GM12801 (cell line): Measurements from ENCODE around the gene TLR3.

Experiments
- CTCF ChIP-seq: IDR thresholded peaks from one replicate; pipeline ENCODE4 v1.5.1; 2011; ENCODE audit warnings: control low read depth; ENCODE audit not compliant: insufficient read length; ENCODE audit errors: extremely low read depth

Gene TLR3

GRCh38 chr4:186068581-186069348, at the start of gene TLR3:
Gene TLR3, plus strand, starts transcription at chr4:186069156. Its CDS starts 7,464 bp downstream, at chr4:186076620.
- TF ChIP-seq CTCF, result no peak

GRCh38 chr4:186019269-186019668, 49.7 kb upstream of the TLR3 start:
- TF ChIP-seq CTCF, result no peak

DNA sequence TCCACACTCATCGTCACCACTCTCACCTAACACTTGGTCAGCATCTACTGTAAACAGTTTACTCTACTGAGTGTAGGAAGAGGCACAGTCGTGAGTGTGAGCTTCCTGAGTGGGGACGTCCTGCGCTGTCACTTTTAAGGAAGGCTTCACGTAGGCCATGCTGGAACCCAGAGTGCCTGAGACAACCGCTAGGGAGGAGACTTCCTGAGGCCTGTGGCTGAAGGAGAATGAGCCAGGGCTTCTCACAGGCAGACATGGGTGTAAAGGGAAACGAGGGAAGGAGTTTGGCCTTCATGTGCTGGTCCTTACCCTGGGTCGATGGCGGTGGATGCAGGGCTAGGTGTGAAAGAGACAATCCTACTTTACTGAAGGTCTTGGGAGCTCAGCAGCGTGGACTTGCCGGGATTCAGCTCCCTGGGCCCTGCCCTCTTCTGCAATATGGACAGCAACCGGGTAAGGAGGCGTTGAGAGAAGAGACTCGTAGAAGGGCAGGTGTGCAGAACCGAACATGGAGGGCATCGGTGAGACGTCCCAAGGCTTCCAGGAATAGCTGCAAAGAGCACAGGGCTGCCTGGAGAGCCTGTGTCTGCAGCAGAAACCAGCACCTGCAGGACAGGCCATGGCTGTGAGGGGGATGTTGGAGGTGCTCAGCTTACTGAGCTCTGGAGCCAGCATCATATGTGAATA, 48.7 kb upstream of the TLR3 start:
- TF ChIP-seq CTCF, result no peak

- TF ChIP-seq CTCF, result no peak
Observed at GRCh38 chr4:186020793-186021407, 48.1 kb upstream of the TLR3 start.

GRCh38 chr4:186021461-186022167, 47.3 kb upstream of the TLR3 start:
- TF ChIP-seq CTCF, result no peak

- TF ChIP-seq CTCF, result no peak
Observed at GRCh38 chr4:186023975-186024374, 45.0 kb upstream of the TLR3 start.
